Heart right ventricle (tissue), 16 donors: ENCODE data around the gene AP1AR. TPM values are rescaled to one million over a fixed set of nuclear protein-coding genes. Genes with fewer than 3 reads are reported as not detected.

Source experiments
- ATAC-seq, 8 donors: fragments of 200-7000 bp; cut with Tn5 transposase; one replicate each; pipeline ENCODE4 v1.9.1; 2020; ENCODE audit warnings: mild to moderate bottlenecking in 8 of 8, moderate library complexity in 8 of 8, moderate number of reproducible peaks in 1 of 8
- DNase-seq, 2 donors: peaks; one replicate each; pipeline ENCODE4 v3.0.0-alpha.2; 2020
- H3K27ac ChIP-seq, 10 donors: fragments of 200-600 bp; sonication (generic) in 2 of 10; one replicate each; pipeline versions ENCODE4 v1.5.0 to v1.8.0; 2020 to 2022; ENCODE audit warnings: mild to moderate bottlenecking in 3 of 10
- H3K27me3 ChIP-seq, 7 donors: fragments of 200-600 bp; one replicate each; pipeline ENCODE4 v1.8.0; 2021 to 2022; ENCODE audit warnings: mild to moderate bottlenecking in 2 of 7
- H3K36me3 ChIP-seq, 9 donors: fragments of 200-600 bp; sonication (generic) in 1 of 9; one replicate each; pipeline versions ENCODE4 v1.5.0 to v1.8.0; 2020 to 2022; ENCODE audit warnings: mild to moderate bottlenecking in 2 of 9
- H3K4me1 ChIP-seq, 9 donors: fragments of 200-600 bp; sonication (generic) in 1 of 9; one replicate each; pipeline versions ENCODE4 v1.5.0 to v1.8.0; 2020 to 2022; ENCODE audit warnings: mild to moderate bottlenecking in 4 of 9
- H3K4me3 ChIP-seq, 10 donors: fragments of 200-600 bp; sonication (generic) in 2 of 10; one replicate each; pipeline versions ENCODE4 v1.5.0 to v1.8.0; 2020 to 2022; ENCODE audit warnings: mild to moderate bottlenecking in 7 of 10, moderate library complexity in 2 of 10
- H3K9me3 ChIP-seq, 11 donors: fragments of 200-600 bp in 10 of 11; sonication (generic) in 2 of 11; one replicate each; pipeline versions ENCODE4 v1.5.0 to v1.8.0; 2013 to 2022; ENCODE audit warnings: mild to moderate bottlenecking in 2 of 11, control low read depth in 1 of 11, moderate library complexity in 1 of 11
- CTCF ChIP-seq, 9 donors: fragments of 200-600 bp; sonication (generic) in 2 of 9; IDR thresholded peaks; one replicate each; pipeline versions ENCODE4 v1.5.0 to v1.8.0; 2021 to 2022; ENCODE audit warnings: antibody characterized with exemption in 9 of 9, mild to moderate bottlenecking in 5 of 9, moderate library complexity in 1 of 9
- WGBS, 2 donors: extraction: QIAGEN DNeasy Blood & Tissue Kit; methylation state at CpG; one replicate each; pipeline ENCODE4 v1.1.7; 2013; ENCODE audit warnings: inconsistent platforms in 1 of 2; 5-methylcytosine and 5-hydroxymethylcytosine counted together
- intact Hi-C, 10 donors: fragments of 100-400 bp; cut with DNase I; formaldehyde crosslinking; loops; one replicate each; pipeline versions ENCODE4 v1.11.1 to v1.14.2; 2022
- polyA plus RNA-seq, 2 donors: library from polyadenylated mRNA; stranded (reverse); fragments of 200-250 nt; gene quantifications; one replicate each; pipeline ENCODE4 v1.2.3, GENCODE V29; 2013
- total RNA-seq, 10 donors: library from RNA; stranded (reverse); fragmentation: NEBNext Ultra II Directional in 3 of 10; extraction: Animal tissue kit (Norgen Biotek cat#: 25700) in 3 of 10; gene quantifications; one replicate each; pipeline versions ENCODE4 v1.2.1 to v1.2.4, GENCODE V29; 2021 to 2023
- donor health status: Arrhythmogenic right ventricular cardiomyopathy.
- donor health status: ischemic (EF 13 %, LVEDD 7.1; RV severe dilation, severe dysfunction).
- donor health status: healthy with polysubstance abuse.
- donor health status: DM: no; HTN: yes; CAD: no.
- donor health status: DM: no; HTN: no; CAD: no.
- donor health status: ischemic (EF 25% LVEDD 6.9; RV normal size, moderate dysfunction).
- donor health status: ischemic (EF 25% LVEDD 5.7; RV mildly dilated, moderate dysfunction).
- donor health status: healthy.
- donor health status: DM: yes; HTN: yes; CAD: no.
- donor health status: Ischemic cardiomyopathy.
- donor health status: ischemic (EF 35%, LVEDD 5.7; RV mildly dilated, moderate dysfunction).
- donor health status: nonischemic (EF 11% LVEDD 7.7; RV severe dilation, severe dysfunction).
- donor health status: DM: yes; HTN: yes; CAD: no.
- donor health status: PGD.
- donor health status: ischemic (EF 29% LVEDD 5.4; RV normal size, mild dysfunction).
- donor health status: nonischemic (EF 23%, LVEDD 6.1; RV moderate dilation, normal function).

Gene AP1AR
- total and polyA plus RNA-seq, 12 donors = 5.5 to 13.4 (median 10.6) TPM

GRCh38 chr4:112252234-112252633 lies 20.6 kb downstream of the AP1AR start:
- Histone ChIP-seq H3K36me3 (peaks cover 0 to 21% (median 0%) of the 10 kb centered on the region in 9 donors), H3K27ac (no peak overlapping the region), H3K9me3 (no peaks in the 10 kb centered on the region), H3K4me3 (no peak overlapping the region), H3K27me3 (no peaks in the 10 kb centered on the region), H3K4me1 (peaks cover 0 to 12% (median 4%) of the 10 kb centered on the region in 9 donors)
- intact Hi-C loops = no loop called here
- ATAC-seq (no peak), DNase-seq (no peak)
- no peak for TF ChIP-seq CTCF (IDR thresholded peaks at IDR 0.05)
- WGBS, 2 donors = 38 to 67% methylated on average over 1 of the region's 1 CpG

- intact Hi-C loops = no loop called here
- H3K4me3 ChIP-seq = no peak overlapping the region
These were observed 21.9 kb downstream of the AP1AR start for GRCh38 chr4:112253382-112254000.

GRCh38 chr4:112257098-112257497 lies 25.5 kb downstream of the AP1AR start:
- Histone ChIP-seq H3K9me3 (no peaks in the 10 kb centered on the region), H3K27ac (no peak overlapping the region), H3K27me3 (no peaks in the 10 kb centered on the region), H3K36me3 (peaks cover 0 to 38% (median 0%) of the 10 kb centered on the region in 9 donors), H3K4me1 (peaks cover 0 to 3% (median 0%) of the 10 kb centered on the region in 9 donors), H3K4me3 (no peak overlapping the region)
- DNase-seq = no peak
- 94 to 99% methylated on average over 2 of the region's 2 CpGs for WGBS, 2 donors
- TF ChIP-seq CTCF (IDR thresholded peaks at IDR 0.05) = no peak
- intact Hi-C loops = no loop called here
- no peak for ATAC-seq

More at GRCh38 chr4:112253382-112254000, 21.9 kb downstream of the AP1AR start:
- Histone ChIP-seq H3K27me3 (no peaks in the 10 kb centered on the region), H3K36me3 (peaks cover 0 to 21% (median 0%) of the 10 kb centered on the region in 9 donors), H3K4me1 (peaks cover 0 to 12% (median 4%) of the 10 kb centered on the region in 9 donors), H3K27ac (no peak overlapping the region), H3K9me3 (no peaks in the 10 kb centered on the region)
- TF ChIP-seq CTCF (IDR thresholded peaks at IDR 0.05) = no peak
- no peak for ATAC-seq
- 33 to 71% methylated on average over 2 of the region's 2 CpGs for WGBS, 2 donors
- no peak for DNase-seq

GRCh38 chr4:112266823-112267222 lies 35.2 kb downstream of the AP1AR start:
- Histone ChIP-seq H3K36me3 (peaks cover 0 to 55% (median 0%) of the 10 kb centered on the region in 9 donors), H3K9me3 (no peaks in the 10 kb centered on the region), H3K4me3 (no peak overlapping the region), H3K4me1 (peaks cover 0 to 6% (median 0%) of the 10 kb centered on the region in 9 donors), H3K27me3 (no peaks in the 10 kb centered on the region), H3K27ac (no peak overlapping the region)
- ATAC-seq = peak in 1 of 8 donors; percentile 49
- TF ChIP-seq CTCF (IDR thresholded peaks at IDR 0.05) = peak in 8 of 9 donors; percentile 26 to 63 (median 53)
- no peak for DNase-seq
- intact Hi-C loops = no loop called here
- WGBS, 2 donors = 71 to 86% methylated on average over 2 of the region's 2 CpGs
